Measurements from ENCODE around the gene TSGA10.

DNA sequence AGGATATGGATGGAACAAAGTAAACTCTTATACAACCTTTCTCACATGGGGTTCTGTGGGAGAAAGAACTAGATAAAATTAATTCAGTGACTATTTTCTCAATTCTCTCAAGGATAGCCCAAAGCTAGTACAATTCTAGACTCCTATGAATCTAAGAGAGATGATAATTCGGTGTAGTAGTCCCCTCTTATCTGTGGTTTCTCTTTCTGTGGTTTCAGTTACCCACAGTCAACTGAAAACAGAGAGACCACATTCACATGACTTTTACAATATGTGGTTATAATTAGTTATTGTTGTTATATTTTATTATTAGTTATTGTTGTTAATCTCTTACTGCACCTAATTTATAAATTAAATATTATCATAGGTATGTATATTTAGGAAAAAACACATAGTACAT is 66.7 kb downstream of the TSGA10 start:
- TF ChIP-seq CTCF (IDR thresholded peaks at IDR 0.05 in 2 of 3, conservative IDR thresholded peaks at IDR 0.05 in 1 of 3; ENCODE audit: borderline replicate concordance in 1 of 3, insufficient read depth in 1 of 3, low read depth in 2 of 3, low read length in 2 of 3) (no peak), EZH2phosphoT487 (IDR thresholded peaks at IDR 0.05; ENCODE audit: borderline replicate concordance) (no peak), POLR2AphosphoS5 (IDR thresholded peaks at IDR 0.05; ENCODE audit: low read depth, low read length) (no peak), POLR2A (IDR thresholded peaks at IDR 0.05; ENCODE audit: borderline replicate concordance, extremely low read depth, insufficient read depth, insufficient read length) (no peak)

All from HCT116 (cell line).